SU-DHL-6 (cell line): Measurements from ENCODE around the gene ZC3H12C.

Experiments
- H2AFZ ChIP-seq: fragments of 200-600 bp; sonication (generic); 2 replicates; pipeline ENCODE4 v1.6.1; 2014; ENCODE audit warnings: low read depth, mild to moderate bottlenecking, moderate library complexity, mixed read lengths, antibody characterized with exemption, low read length; ENCODE audit not compliant: severe bottlenecking
- H3F3A ChIP-seq: fragments of 200-600 bp; shearing (Covaris generic); 2 replicates; pipeline ENCODE4 v1.6.0; 2016; ENCODE audit warnings: antibody characterized with exemption, mild to moderate bottlenecking; ENCODE audit not compliant: insufficient read depth
- H3K27ac ChIP-seq: fragments of 200-600 bp; sonication (generic); 2 replicates; pipeline ENCODE4 v1.5.1; 2016; ENCODE audit warnings: low read depth, mild to moderate bottlenecking, low read length, moderate library complexity, mixed read lengths
- H3K27me3 ChIP-seq: fragments of 200-600 bp; sonication (generic), shearing (Covaris generic); 2 replicates; pipeline ENCODE4 v1.6.0; 2014; ENCODE audit warnings: mild to moderate bottlenecking, low read length
- H3K36me3 ChIP-seq: fragments of 200-600 bp; sonication (generic); 2 replicates; pipeline ENCODE4 v1.6.1; 2014; ENCODE audit warnings: mild to moderate bottlenecking, low read length, mixed read lengths
- H3K4me2 ChIP-seq: fragments of 300-600, 200-600 bp; shearing (Covaris generic), sonication (generic); 2 replicates; pipeline ENCODE4 v1.6.0; 2014; ENCODE audit warnings: low read length, low read depth, mild to moderate bottlenecking; ENCODE audit not compliant: poor library complexity, severe bottlenecking
- H3K4me3 ChIP-seq: fragments of 200-600 bp; sonication (generic); 2 replicates; pipeline ENCODE4 v1.5.1; 2014; ENCODE audit warnings: antibody characterized with exemption, low read length, mild to moderate bottlenecking, mixed read lengths; ENCODE audit not compliant: insufficient read depth, poor library complexity, severe bottlenecking
- H3K79me2 ChIP-seq: fragments of 200-600 bp; sonication (generic); 2 replicates; pipeline ENCODE4 v1.6.1; 2014; ENCODE audit warnings: mild to moderate bottlenecking, low read length, moderate library complexity; ENCODE audit not compliant: insufficient read depth
- H3K9ac ChIP-seq: fragments of 200-600 bp; sonication (generic); 2 replicates; pipeline ENCODE4 v1.7.0; 2014; ENCODE audit warnings: mild to moderate bottlenecking, low read length
- H3K9me2 ChIP-seq: fragments of 200-600 bp; sonication (generic); replicated peaks from 2 replicates; pipeline ENCODE4 v1.6.1; 2014; ENCODE audit warnings: low read length; ENCODE audit not compliant: insufficient read depth
- H3K9me3 ChIP-seq: fragments of 200-600 bp; sonication (generic); 2 replicates; pipeline ENCODE4 v1.6.1; 2014; ENCODE audit warnings: low read length, mixed read lengths; ENCODE audit not compliant: insufficient read depth
- H4K20me1 ChIP-seq: fragments of 200-600 bp; sonication (generic); 2 replicates; pipeline ENCODE4 v1.6.1; 2014; ENCODE audit warnings: low read depth, mild to moderate bottlenecking, antibody characterized with exemption, low read length, moderate library complexity, mixed read lengths
- CTCF ChIP-seq: fragments of 200-600 bp; sonication (generic); IDR thresholded peaks from one replicate; pipeline ENCODE4 v1.5.1; 2017; ENCODE audit warnings: antibody characterized with exemption, mild to moderate bottlenecking, low read length, moderate library complexity; ENCODE audit not compliant: insufficient read depth, poor library complexity, severe bottlenecking
- EZH2phosphoT487 ChIP-seq: fragments of 200-600 bp; sonication (generic), shearing (Covaris generic); conservative IDR thresholded peaks from 2 replicates; pipeline ENCODE4 v1.6.1; 2018; ENCODE audit warnings: mild to moderate bottlenecking, antibody characterized with exemption, low read length, moderate library complexity, mixed read lengths

Gene ZC3H12C

DNA sequence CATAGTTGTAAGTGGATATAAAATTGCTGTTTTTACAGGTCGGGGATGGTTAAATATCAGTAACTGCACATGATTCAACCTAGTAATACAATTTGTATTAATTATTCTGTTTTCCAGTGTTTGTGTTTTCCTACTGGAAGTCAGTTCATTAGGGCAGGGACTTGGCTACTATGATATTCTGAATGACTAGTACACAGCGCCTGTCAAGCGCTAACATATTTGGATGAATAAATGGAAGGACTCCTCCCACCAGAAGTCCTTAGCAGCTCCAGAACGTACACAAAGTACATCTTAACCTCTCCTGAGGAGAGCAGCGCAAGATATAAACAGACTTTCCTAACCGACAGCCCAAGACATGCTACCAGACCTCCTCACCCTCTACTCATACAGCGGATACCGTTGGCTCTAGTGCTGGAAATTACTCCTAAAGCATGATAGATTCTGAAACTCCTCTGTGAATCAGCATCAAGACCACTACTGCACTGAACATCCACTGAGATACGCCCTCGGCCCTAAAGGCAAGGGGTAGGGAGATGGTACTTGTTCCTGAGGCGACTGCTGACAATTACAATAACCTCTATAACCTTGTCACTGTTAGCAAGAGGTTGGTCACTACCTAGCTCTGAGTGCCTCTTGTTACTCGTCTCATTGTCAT, 124.2 kb downstream of the ZC3H12C start:
- Histone ChIP-seq H3K36me3 (no peaks in the 10 kb centered on the region), H3K27ac (no peak overlapping the region), H3K9ac (no peak overlapping the region), H3K79me2 (no peaks in the 10 kb centered on the region), H3K9me3 (no peaks in the 10 kb centered on the region), H4K20me1 (no peaks in the 10 kb centered on the region), H3K4me2 (no peak overlapping the region), H3K27me3 (no peaks in the 10 kb centered on the region), H3K4me3 (no peak overlapping the region), H3K9me2 (no peaks in the 10 kb centered on the region), H3F3A (no peaks in the 10 kb centered on the region), H2AFZ (no peak overlapping the region)
- TF ChIP-seq CTCF, result no peak
- TF ChIP-seq EZH2phosphoT487, result no peak

DNA sequence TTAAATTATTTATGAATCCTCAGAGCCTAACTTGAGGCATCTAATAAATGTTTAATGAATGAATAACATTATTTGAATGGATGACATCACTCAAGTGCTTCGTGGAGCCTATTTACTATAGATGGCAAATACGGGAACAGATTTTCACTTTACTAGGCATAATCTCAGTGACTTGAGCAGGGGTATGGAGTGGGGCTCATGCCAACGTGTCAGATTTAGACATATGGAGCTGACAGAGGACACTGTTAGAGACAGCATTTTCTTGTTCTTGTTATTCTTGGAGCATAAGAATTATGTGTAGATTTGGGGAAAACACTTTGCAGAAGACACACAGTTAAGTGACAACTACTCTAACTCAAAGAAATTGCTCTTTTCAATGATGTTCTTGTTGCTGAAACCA, 124.7 kb downstream of the ZC3H12C start:
- Histone ChIP-seq H3K27me3 (no peaks in the 10 kb centered on the region), H3K27ac (no peak overlapping the region), H3K9me3 (no peaks in the 10 kb centered on the region), H3K36me3 (no peaks in the 10 kb centered on the region), H4K20me1 (no peaks in the 10 kb centered on the region), H3K4me2 (no peak overlapping the region), H3K9me2 (no peaks in the 10 kb centered on the region), H3K4me3 (no peak overlapping the region), H2AFZ (no peak overlapping the region), H3K79me2 (no peaks in the 10 kb centered on the region), H3F3A (no peaks in the 10 kb centered on the region), H3K9ac (no peak overlapping the region)
- TF ChIP-seq CTCF, result no peak
- TF ChIP-seq EZH2phosphoT487, result no peak

DNA sequence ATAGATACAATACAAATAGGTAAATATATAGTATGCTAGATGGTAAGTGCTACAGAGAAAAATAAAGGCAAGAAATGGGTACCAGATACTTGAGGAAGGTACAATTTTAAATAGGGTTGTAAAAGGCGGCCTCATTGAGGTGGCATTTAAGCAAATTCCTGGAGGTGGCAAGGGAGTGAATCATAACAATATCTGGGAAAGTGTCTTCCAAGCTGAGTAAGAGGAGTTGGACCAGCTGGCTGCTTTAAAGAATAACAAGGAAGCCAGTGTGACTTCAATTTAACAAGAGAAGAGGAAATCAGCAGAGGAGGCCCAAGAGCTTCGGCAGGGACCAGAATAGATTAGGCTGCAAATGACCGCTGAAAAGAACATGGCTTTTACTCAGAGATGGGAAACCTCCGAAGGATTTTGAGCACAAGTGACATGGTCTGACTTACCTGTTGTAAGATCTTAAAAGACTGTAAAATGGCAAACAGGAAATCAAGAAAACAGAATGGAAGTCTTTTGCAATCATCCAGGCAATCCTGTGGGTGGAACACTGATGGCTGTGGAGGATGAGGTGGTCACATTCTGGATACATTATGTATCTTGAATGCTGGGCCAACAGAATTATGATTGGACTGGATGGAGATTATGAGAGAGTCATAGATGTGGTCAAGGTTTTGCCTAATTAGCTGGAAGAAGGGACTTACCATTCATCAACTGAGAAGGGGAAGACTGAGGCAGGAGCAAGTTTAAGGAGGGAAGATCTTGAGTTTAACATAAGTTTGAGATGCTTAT, 126.0 kb downstream of the ZC3H12C start:
- no peak overlapping the region for H2AFZ ChIP-seq
- no peak overlapping the region for H3K9ac ChIP-seq
- TF ChIP-seq EZH2phosphoT487 (no peak), CTCF (no peak)
- no peaks in the 10 kb centered on the region for H3K27me3 ChIP-seq
- no peak overlapping the region for H3K4me3 ChIP-seq
- no peaks in the 10 kb centered on the region for H3K9me2 ChIP-seq
- H3K27ac ChIP-seq, result no peak overlapping the region
- H3F3A ChIP-seq, result no peaks in the 10 kb centered on the region
- H3K79me2 ChIP-seq, result no peaks in the 10 kb centered on the region
- H3K9me3 ChIP-seq, result no peaks in the 10 kb centered on the region
- no peaks in the 10 kb centered on the region for H3K36me3 ChIP-seq
- H3K4me2 ChIP-seq, result no peak overlapping the region
- no peaks in the 10 kb centered on the region for H4K20me1 ChIP-seq
